ENCODE measurements around the gene RMND5B. TPM values are rescaled to one million over a fixed set of nuclear protein-coding genes. Genes with fewer than 3 reads are reported as not detected.
A peak's percentile ranks its signal among the peaks of the same experiment; 100 is the strongest.

RMND5B gene
- total and polyA plus RNA-seq, 10 of the 15 experiments (the other 5 are each of a cell fraction or from before 2014, with no cell fraction given) = 1.6 to 50.7 (median 30.9) TPM

DNA sequence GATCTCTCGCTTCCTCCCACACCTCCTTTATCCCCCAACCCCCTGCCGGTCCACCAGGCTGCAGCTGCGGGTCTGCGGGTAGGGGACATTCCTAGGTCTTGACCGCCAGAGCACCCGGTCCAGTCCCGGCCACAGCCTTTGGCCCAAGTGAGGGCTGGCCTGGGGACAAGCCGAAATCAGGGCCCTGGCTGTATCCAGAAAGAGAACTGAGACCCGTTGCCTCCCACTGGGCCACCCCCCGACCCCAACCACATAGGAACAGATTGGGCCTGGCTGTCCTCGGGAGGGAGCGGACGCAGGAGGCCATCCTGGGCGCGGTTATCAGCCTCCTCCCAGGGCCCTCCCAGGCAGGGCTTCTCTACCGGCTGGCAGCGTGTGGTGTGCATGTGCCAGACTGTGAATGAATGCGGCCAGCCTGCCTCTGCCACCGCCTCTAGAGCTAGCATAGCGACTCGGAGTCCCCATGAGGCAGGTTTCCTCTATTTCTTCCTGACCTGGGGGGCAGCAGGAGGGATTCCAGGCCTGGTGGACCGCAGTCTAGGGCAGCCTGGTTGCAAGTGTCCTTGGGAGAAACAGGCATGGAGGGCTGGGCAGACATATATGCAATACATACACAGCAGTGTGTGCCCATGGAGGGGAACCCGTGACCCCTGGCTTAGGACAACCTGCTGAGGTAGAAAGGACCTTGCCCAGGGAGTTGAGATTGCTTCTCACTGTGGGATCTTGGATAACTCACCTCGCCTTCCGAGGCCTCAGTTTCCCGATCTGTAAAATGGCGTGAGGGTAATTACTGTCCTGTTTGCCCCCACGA, 16.3 kb upstream of the RMND5B start (continued):
- no peak for TF ChIP-seq ZZZ3 (IDR thresholded peaks at IDR 0.05; ENCODE audit: control insufficient read depth, insufficient read length, low read depth)
- TF ChIP-seq, protein P1, sequence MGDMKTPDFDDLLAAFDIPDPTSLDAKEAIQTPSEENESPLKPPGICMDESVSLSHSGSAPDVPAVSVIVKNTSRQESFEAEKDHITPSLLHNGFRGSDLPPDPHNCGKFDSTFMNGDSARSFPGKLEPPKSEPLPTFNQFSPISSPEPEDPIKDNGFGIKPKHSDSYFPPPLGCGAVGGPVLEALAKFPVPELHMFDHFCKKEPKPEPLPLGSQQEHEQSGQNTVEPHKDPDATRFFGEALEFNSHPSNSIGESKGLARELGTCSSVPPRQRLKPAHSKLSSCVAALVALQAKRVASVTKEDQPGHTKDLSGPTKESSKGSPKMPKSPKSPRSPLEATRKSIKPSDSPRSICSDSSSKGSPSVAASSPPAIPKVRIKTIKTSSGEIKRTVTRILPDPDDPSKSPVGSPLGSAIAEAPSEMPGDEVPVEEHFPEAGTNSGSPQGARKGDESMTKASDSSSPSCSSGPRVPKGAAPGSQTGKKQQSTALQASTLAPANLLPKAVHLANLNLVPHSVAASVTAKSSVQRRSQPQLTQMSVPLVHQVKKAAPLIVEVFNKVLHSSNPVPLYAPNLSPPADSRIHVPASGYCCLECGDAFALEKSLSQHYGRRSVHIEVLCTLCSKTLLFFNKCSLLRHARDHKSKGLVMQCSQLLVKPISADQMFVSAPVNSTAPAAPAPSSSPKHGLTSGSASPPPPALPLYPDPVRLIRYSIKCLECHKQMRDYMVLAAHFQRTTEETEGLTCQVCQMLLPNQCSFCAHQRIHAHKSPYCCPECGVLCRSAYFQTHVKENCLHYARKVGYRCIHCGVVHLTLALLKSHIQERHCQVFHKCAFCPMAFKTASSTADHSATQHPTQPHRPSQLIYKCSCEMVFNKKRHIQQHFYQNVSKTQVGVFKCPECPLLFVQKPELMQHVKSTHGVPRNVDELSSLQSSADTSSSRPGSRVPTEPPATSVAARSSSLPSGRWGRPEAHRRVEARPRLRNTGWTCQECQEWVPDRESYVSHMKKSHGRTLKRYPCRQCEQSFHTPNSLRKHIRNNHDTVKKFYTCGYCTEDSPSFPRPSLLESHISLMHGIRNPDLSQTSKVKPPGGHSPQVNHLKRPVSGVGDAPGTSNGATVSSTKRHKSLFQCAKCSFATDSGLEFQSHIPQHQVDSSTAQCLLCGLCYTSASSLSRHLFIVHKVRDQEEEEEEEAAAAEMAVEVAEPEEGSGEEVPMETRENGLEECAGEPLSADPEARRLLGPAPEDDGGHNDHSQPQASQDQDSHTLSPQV (IDR thresholded peaks at IDR 0.05) = no peak
- no peak for TF ChIP-seq RUNX3 (IDR thresholded peaks at IDR 0.05; ENCODE audit: low read length)
- TF ChIP-seq POU2F2 (IDR thresholded peaks at IDR 0.05; ENCODE audit: borderline replicate concordance, low read depth, low read length) = no peak
- TF ChIP-seq ZNF207 (IDR thresholded peaks at IDR 0.05; ENCODE audit: borderline replicate concordance) = no peak
- no peak; the same call in 1 of the 2 replicates for TF ChIP-seq MTA2 (IDR thresholded peaks at IDR 0.05; ENCODE audit: low read depth)
- TF ChIP-seq FOXK2 (IDR thresholded peaks at IDR 0.05) = no peak
- TF ChIP-seq RELA (IDR thresholded peaks at IDR 0.05; ENCODE audit: borderline replicate concordance, partially characterized antibody) = no peak
- TF ChIP-seq, protein P2, sequence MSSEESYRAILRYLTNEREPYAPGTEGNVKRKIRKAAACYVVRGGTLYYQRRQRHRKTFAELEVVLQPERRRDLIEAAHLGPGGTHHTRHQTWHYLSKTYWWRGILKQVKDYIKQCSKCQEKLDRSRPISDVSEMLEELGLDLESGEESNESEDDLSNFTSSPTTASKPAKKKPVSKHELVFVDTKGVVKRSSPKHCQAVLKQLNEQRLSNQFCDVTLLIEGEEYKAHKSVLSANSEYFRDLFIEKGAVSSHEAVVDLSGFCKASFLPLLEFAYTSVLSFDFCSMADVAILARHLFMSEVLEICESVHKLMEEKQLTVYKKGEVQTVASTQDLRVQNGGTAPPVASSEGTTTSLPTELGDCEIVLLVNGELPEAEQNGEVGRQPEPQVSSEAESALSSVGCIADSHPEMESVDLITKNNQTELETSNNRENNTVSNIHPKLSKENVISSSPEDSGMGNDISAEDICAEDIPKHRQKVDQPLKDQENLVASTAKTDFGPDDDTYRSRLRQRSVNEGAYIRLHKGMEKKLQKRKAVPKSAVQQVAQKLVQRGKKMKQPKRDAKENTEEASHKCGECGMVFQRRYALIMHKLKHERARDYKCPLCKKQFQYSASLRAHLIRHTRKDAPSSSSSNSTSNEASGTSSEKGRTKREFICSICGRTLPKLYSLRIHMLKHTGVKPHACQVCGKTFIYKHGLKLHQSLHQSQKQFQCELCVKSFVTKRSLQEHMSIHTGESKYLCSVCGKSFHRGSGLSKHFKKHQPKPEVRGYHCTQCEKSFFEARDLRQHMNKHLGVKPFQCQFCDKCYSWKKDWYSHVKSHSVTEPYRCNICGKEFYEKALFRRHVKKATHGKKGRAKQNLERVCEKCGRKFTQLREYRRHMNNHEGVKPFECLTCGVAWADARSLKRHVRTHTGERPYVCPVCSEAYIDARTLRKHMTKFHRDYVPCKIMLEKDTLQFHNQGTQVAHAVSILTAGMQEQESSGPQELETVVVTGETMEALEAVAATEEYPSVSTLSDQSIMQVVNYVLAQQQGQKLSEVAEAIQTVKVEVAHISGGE (CRISPR knock-in tag; IDR thresholded peaks at IDR 0.05) = no peak
- TF ChIP-seq SRF (IDR thresholded peaks at IDR 0.05; ENCODE audit: low read depth in 2 of 2, low read length in 2 of 2) = no peak
- no peak for TF ChIP-seq MYC (IDR thresholded peaks at IDR 0.05; ENCODE audit: insufficient read depth, insufficient read length, insufficient replicate concordance, low read length, severe bottlenecking)
- TF ChIP-seq HDGF (IDR thresholded peaks at IDR 0.05) = 0 out of 2 replicates have a peak, but pooled peaks have one; percentile 18
- TF ChIP-seq EZH2 (IDR thresholded peaks at IDR 0.05; ENCODE audit: borderline replicate concordance, control insufficient read depth, low read depth, low read length) = no peak
- TF ChIP-seq HCFC1 (IDR thresholded peaks at IDR 0.05; ENCODE audit: low read length) = no peak
- TF ChIP-seq, protein P3, sequence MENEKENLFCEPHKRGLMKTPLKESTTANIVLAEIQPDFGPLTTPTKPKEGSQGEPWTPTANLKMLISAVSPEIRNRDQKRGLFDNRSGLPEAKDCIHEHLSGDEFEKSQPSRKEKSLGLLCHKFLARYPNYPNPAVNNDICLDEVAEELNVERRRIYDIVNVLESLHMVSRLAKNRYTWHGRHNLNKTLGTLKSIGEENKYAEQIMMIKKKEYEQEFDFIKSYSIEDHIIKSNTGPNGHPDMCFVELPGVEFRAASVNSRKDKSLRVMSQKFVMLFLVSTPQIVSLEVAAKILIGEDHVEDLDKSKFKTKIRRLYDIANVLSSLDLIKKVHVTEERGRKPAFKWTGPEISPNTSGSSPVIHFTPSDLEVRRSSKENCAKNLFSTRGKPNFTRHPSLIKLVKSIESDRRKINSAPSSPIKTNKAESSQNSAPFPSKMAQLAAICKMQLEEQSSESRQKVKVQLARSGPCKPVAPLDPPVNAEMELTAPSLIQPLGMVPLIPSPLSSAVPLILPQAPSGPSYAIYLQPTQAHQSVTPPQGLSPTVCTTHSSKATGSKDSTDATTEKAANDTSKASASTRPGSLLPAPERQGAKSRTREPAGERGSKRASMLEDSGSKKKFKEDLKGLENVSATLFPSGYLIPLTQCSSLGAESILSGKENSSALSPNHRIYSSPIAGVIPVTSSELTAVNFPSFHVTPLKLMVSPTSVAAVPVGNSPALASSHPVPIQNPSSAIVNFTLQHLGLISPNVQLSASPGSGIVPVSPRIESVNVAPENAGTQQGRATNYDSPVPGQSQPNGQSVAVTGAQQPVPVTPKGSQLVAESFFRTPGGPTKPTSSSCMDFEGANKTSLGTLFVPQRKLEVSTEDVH (IDR thresholded peaks at IDR 0.05; ENCODE audit: low read depth, partially characterized antibody) = no peak
- no peak for TF ChIP-seq BMI1 (IDR thresholded peaks at IDR 0.05; ENCODE audit: borderline replicate concordance)
- no peak for TF ChIP-seq RAD21 (IDR thresholded peaks at IDR 0.05; ENCODE audit: insufficient read depth, low read depth, low read length)

All from GM12878 (cell line).